K562 (cell line): Measurements from ENCODE around the gene GZMM. TPM values are rescaled to one million over a fixed set of nuclear protein-coding genes. Genes with fewer than 3 reads are reported as not detected.
A peak's percentile ranks its signal among the peaks of the same experiment; 100 is the strongest.

ENCODE experiments used
- CHD1 ChIP-seq: fragments of 200-600 bp; sonication (generic); IDR thresholded peaks from one replicate; pipeline ENCODE4 v1.6.1; 2012; ENCODE audit warnings: mild to moderate bottlenecking, moderate library complexity, low read length, inconsistent platforms
- CREM ChIP-seq: IDR thresholded peaks from 2 replicates; pipeline ENCODE4 v1.6.1; 2014; ENCODE audit warnings: antibody characterized with exemption, low read depth
- EP300 ChIP-seq: IDR thresholded peaks from 2 replicates; pipeline ENCODE4 v1.6.1; 2012; ENCODE audit warnings: low read length, improper control_type of control experiment
- HDGF ChIP-seq: fragments of 450-650 bp; IDR thresholded peaks from 2 replicates; pipeline ENCODE4 v1.6.1; 2016
- PCBP2 ChIP-seq: fragments of 200-400 bp; formaldehyde crosslinking; IDR thresholded peaks from 2 replicates; pipeline ENCODE4 v1.6.1; 2018; ENCODE audit warnings: low read length, low read depth, mild to moderate bottlenecking, moderate library complexity; ENCODE audit not compliant: poor library complexity, severe bottlenecking
- RFX5 ChIP-seq: IDR thresholded peaks from 2 replicates; pipeline ENCODE4 v1.6.1; 2011; ENCODE audit warnings: low read depth, mild to moderate bottlenecking, improper control_type of control experiment, low read length
- SPI1 ChIP-seq: IDR thresholded peaks from 2 replicates; pipeline ENCODE4 v1.6.1; 2011; ENCODE audit warnings: low read depth, low read length, control low read depth, borderline replicate concordance
- TAF15 ChIP-seq: fragments of 200-400 bp; formaldehyde crosslinking; IDR thresholded peaks from 2 replicates; pipeline ENCODE4 v1.6.1; 2017; ENCODE audit warnings: mild to moderate bottlenecking, low read depth, low read length, moderate library complexity
- TCF3 ChIP-seq: sonication (generic); formaldehyde crosslinking; IDR thresholded peaks from 2 replicates; pipeline ENCODE4 v1.4.0; 2020; ENCODE audit warnings: mild to moderate bottlenecking, missing genetic modification reagents
- ZBTB7A ChIP-seq: IDR thresholded peaks from 2 replicates; pipeline ENCODE4 v1.6.1; 2011; ENCODE audit warnings: low read depth, mild to moderate bottlenecking, low read length, moderate library complexity, borderline replicate concordance; ENCODE audit not compliant: control insufficient read depth
- ZSCAN32 ChIP-seq: fragments of 450-650 bp; formaldehyde crosslinking; IDR thresholded peaks from 2 replicates; pipeline ENCODE4 v1.4.0; 2020; ENCODE audit warnings: mild to moderate bottlenecking, moderate library complexity
- polyA plus RNA-seq, 8 experiments: library from polyadenylated mRNA; depleted of rRNA in 4 of 8; stranded (reverse) in 5 of 8; unstranded in 3 of 8; fragments of >200 nt; fragmentation: Nextera tagmentation in 2 of 8; fragmentation: Illumina TruSeq in 1 of 8; extraction: Ambion mirVana in 2 of 8; extraction: Trizol in 1 of 8; gene quantifications; 2 replicates each; pipeline versions ENCODE4 v1.2.1 to v1.2.3, GENCODE V29; 2011 to 2014; ENCODE audit warnings: inconsistent platforms in 1 of 8, missing spikeins in 1 of 8
- total RNA-seq, 7 experiments: library from RNA; depleted of rRNA in 6 of 7; stranded (reverse); fragments of >200 nt in 6 of 7; fragmentation: Illumina TruSeq in 2 of 7; extraction: Trizol in 2 of 7; gene quantifications; 2 replicates each; pipeline versions ENCODE4 v1.2.1 to v1.2.3, GENCODE V29; 2011 to 2021; ENCODE audit warnings: low replicate concordance in 1 of 7
- TF ChIP-seq, protein P1 (sequence below): sonication (generic); formaldehyde crosslinking; IDR thresholded peaks from 2 replicates; pipeline ENCODE4 v1.8.0; 2023; ENCODE audit warnings: mild to moderate bottlenecking, missing genetic modification reagents
- TF ChIP-seq, protein P2 (sequence below): fragments of 250-450 bp; sonication (Bioruptor Pico); IDR thresholded peaks from 2 replicates; pipeline ENCODE4 v1.6.1; 2021; ENCODE audit warnings: mild to moderate bottlenecking
- TF ChIP-seq, protein P3 (sequence below): sonication (generic); formaldehyde crosslinking; IDR thresholded peaks from 2 replicates; pipeline ENCODE4 v1.8.0; 2023; ENCODE audit warnings: missing genetic modification reagents, mild to moderate bottlenecking, borderline replicate concordance
- TF ChIP-seq, protein P4 (sequence below), 2 experiments: fragments of 450-650 bp; conservative IDR thresholded peaks; 2 replicates each; pipeline ENCODE4 v1.6.1; 2017; ENCODE audit warnings: mild to moderate bottlenecking in 2 of 2, moderate library complexity in 2 of 2

The GZMM gene
- total and polyA plus RNA-seq, 9 of the 15 experiments (the other 6 are each of a cell fraction or from before 2014, with no cell fraction given), result 0.08 to 2.6 (median 0.70) TPM; not detected in 2

DNA sequence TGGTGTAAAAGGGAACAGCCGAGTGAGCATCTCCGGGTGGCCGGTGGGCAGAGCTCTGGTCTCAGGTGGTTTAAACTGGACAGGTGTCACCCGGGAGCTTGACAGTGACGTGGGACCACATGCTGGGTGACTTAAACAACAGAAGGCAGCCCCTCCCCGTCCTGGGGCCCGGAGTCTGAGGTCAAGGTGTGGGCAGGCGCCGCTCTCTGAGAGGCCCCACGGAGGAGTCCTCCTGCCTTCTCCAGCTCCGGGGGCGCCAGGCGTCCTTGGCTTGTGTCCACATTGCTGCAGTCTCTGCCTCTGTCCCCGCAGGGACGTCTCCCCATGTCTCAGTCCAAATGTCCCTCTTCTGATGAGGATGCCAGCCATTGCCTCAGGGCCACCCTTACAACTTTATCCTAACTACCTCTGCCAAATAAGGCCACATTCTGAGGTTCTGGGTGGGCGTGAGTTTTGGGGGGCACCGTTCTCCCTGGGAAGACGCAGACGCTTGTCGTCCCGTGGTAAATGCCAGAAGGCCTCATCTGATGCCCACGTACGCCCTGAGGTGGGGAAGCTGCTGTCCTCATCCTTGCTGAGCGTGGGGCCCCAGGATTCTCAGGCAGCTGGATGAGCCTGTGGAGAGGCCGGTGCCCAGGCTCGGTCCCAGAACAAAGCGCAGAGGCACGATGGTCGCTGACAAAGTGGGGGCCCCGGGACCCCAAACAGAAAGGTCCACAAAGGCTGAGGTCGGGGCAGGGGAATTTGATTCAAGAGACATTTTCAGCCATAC, 12.9 kb downstream of the GZMM start (continued):
- TF ChIP-seq, protein P1, sequence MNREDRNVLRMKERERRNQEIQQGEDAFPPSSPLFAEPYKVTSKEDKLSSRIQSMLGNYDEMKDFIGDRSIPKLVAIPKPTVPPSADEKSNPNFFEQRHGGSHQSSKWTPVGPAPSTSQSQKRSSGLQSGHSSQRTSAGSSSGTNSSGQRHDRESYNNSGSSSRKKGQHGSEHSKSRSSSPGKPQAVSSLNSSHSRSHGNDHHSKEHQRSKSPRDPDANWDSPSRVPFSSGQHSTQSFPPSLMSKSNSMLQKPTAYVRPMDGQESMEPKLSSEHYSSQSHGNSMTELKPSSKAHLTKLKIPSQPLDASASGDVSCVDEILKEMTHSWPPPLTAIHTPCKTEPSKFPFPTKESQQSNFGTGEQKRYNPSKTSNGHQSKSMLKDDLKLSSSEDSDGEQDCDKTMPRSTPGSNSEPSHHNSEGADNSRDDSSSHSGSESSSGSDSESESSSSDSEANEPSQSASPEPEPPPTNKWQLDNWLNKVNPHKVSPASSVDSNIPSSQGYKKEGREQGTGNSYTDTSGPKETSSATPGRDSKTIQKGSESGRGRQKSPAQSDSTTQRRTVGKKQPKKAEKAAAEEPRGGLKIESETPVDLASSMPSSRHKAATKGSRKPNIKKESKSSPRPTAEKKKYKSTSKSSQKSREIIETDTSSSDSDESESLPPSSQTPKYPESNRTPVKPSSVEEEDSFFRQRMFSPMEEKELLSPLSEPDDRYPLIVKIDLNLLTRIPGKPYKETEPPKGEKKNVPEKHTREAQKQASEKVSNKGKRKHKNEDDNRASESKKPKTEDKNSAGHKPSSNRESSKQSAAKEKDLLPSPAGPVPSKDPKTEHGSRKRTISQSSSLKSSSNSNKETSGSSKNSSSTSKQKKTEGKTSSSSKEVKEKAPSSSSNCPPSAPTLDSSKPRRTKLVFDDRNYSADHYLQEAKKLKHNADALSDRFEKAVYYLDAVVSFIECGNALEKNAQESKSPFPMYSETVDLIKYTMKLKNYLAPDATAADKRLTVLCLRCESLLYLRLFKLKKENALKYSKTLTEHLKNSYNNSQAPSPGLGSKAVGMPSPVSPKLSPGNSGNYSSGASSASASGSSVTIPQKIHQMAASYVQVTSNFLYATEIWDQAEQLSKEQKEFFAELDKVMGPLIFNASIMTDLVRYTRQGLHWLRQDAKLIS, result 0 out of 2 replicates have a peak, but pooled peaks have one; percentile 7
- TF ChIP-seq PCBP2, result no peak
- no peak for TF ChIP-seq CHD1
- TF ChIP-seq, protein P2, sequence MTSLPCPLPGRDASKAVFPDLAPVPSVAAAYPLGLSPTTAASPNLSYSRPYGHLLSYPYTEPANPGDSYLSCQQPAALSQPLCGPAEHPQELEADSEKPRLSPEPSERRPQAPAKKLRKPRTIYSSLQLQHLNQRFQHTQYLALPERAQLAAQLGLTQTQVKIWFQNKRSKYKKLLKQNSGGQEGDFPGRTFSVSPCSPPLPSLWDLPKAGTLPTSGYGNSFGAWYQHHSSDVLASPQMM (CRISPR knock-in tag), result no peak
- TF ChIP-seq CREM, result peak; percentile 77
- TF ChIP-seq, protein P3, sequence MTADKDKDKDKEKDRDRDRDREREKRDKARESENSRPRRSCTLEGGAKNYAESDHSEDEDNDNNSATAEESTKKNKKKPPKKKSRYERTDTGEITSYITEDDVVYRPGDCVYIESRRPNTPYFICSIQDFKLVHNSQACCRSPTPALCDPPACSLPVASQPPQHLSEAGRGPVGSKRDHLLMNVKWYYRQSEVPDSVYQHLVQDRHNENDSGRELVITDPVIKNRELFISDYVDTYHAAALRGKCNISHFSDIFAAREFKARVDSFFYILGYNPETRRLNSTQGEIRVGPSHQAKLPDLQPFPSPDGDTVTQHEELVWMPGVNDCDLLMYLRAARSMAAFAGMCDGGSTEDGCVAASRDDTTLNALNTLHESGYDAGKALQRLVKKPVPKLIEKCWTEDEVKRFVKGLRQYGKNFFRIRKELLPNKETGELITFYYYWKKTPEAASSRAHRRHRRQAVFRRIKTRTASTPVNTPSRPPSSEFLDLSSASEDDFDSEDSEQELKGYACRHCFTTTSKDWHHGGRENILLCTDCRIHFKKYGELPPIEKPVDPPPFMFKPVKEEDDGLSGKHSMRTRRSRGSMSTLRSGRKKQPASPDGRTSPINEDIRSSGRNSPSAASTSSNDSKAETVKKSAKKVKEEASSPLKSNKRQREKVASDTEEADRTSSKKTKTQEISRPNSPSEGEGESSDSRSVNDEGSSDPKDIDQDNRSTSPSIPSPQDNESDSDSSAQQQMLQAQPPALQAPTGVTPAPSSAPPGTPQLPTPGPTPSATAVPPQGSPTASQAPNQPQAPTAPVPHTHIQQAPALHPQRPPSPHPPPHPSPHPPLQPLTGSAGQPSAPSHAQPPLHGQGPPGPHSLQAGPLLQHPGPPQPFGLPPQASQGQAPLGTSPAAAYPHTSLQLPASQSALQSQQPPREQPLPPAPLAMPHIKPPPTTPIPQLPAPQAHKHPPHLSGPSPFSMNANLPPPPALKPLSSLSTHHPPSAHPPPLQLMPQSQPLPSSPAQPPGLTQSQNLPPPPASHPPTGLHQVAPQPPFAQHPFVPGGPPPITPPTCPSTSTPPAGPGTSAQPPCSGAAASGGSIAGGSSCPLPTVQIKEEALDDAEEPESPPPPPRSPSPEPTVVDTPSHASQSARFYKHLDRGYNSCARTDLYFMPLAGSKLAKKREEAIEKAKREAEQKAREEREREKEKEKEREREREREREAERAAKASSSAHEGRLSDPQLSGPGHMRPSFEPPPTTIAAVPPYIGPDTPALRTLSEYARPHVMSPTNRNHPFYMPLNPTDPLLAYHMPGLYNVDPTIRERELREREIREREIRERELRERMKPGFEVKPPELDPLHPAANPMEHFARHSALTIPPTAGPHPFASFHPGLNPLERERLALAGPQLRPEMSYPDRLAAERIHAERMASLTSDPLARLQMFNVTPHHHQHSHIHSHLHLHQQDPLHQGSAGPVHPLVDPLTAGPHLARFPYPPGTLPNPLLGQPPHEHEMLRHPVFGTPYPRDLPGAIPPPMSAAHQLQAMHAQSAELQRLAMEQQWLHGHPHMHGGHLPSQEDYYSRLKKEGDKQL, result no peak
- TF ChIP-seq ZSCAN32 (CRISPR knock-in tag), result no peak
- no peak for TF ChIP-seq RFX5
- TF ChIP-seq TAF15, result no peak
- TF ChIP-seq EP300, result no peak
- TF ChIP-seq SPI1, result no peak
- TF ChIP-seq TCF3 (CRISPR knock-in tag), result no peak
- TF ChIP-seq HDGF, result no peak; the same call in 1 of the 2 replicates
- TF ChIP-seq, protein P4, sequence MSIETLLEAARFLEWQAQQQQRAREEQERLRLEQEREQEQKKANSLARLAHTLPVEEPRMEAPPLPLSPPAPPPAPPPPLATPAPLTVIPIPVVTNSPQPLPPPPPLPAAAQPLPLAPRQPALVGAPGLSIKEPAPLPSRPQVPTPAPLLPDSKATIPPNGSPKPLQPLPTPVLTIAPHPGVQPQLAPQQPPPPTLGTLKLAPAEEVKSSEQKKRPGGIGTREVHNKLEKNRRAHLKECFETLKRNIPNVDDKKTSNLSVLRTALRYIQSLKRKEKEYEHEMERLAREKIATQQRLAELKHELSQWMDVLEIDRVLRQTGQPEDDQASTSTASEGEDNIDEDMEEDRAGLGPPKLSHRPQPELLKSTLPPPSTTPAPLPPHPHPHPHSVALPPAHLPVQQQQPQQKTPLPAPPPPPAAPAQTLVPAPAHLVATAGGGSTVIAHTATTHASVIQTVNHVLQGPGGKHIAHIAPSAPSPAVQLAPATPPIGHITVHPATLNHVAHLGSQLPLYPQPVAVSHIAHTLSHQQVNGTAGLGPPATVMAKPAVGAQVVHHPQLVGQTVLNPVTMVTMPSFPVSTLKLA (conservative IDR thresholded peaks at IDR 0.05), result peak in 1 of 2 experiments; percentile 54; a peak in 1 of 4 replicates
- 0 out of 2 replicates have a peak, but pooled peaks have one; percentile 58 for TF ChIP-seq ZBTB7A
